ENCODE results near the gene CALD1.

CALD1 gene

GRCh38 chr7:134829380-134829986, 50.0 kb downstream of the CALD1 start:
- TF ChIP-seq CTCF (IDR thresholded peaks at IDR 0.05; ENCODE audit: borderline replicate concordance, extremely low read depth, low read length, poor library complexity, severe bottlenecking) = no peak
- TF ChIP-seq EZH2 (IDR thresholded peaks at IDR 0.05; ENCODE audit: borderline replicate concordance, low read depth, low read length, severe bottlenecking) = no peak
- Histone ChIP-seq H3K9me3 (ENCODE audit: insufficient read depth, low read length, severe bottlenecking) (no peaks in the 10 kb centered on the region), H3K4me3 (ENCODE audit: low read depth in 1 of 2, low read length in 2 of 2) (no peak overlapping the region), H2AFZ (ENCODE audit: low read depth, low read length) (no peak overlapping the region), H3K79me2 (ENCODE audit: insufficient read depth, low read length) (no peaks in the 10 kb centered on the region), H3K27ac (ENCODE audit: low read length) (no peak overlapping the region), H3K4me1 (ENCODE audit: insufficient read depth, low read length) (no peaks in the 10 kb centered on the region), H3K27me3 (ENCODE audit: insufficient read depth, low read length, poor library complexity) (no peaks in the 10 kb centered on the region), H3K9ac (ENCODE audit: low read depth, low read length) (no peak overlapping the region), H3K36me3 (ENCODE audit: insufficient read depth, low read length) (no peaks in the 10 kb centered on the region), H4K20me1 (ENCODE audit: insufficient read depth, low read length) (no peaks in the 10 kb centered on the region), H3K4me2 (ENCODE audit: insufficient read depth, low read length) (no peak overlapping the region)
- ATAC-seq (ENCODE audit: insufficient read depth, low read depth) = no peak
- DNase-seq = no peak

GRCh38 chr7:134831862-134832261, 52.4 kb downstream of the CALD1 start:
- ATAC-seq (ENCODE audit: insufficient read depth, low read depth) = no peak
- H2AFZ ChIP-seq (ENCODE audit: low read depth, low read length) = no peak overlapping the region

GRCh38 chr7:134832367-134832766, 52.9 kb downstream of the CALD1 start:
- no peak overlapping the region for H3K9ac ChIP-seq (ENCODE audit: low read depth, low read length)
- H3K9me3 ChIP-seq (ENCODE audit: insufficient read depth, low read length, severe bottlenecking) = no peaks in the 10 kb centered on the region
- no peak overlapping the region for H3K4me3 ChIP-seq (ENCODE audit: low read depth in 1 of 2, low read length in 2 of 2)
- H3K36me3 ChIP-seq (ENCODE audit: insufficient read depth, low read length) = no peaks in the 10 kb centered on the region
- H4K20me1 ChIP-seq (ENCODE audit: insufficient read depth, low read length) = no peaks in the 10 kb centered on the region
- H3K27ac ChIP-seq (ENCODE audit: low read length) = no peak overlapping the region
- no peak for DNase-seq
- H3K27me3 ChIP-seq (ENCODE audit: insufficient read depth, low read length, poor library complexity) = no peaks in the 10 kb centered on the region
- no peak for ATAC-seq (ENCODE audit: insufficient read depth, low read depth)
- H3K4me2 ChIP-seq (ENCODE audit: insufficient read depth, low read length) = no peak overlapping the region
- H2AFZ ChIP-seq (ENCODE audit: low read depth, low read length) = no peak overlapping the region
- no peaks in the 10 kb centered on the region for H3K79me2 ChIP-seq (ENCODE audit: insufficient read depth, low read length)
- TF ChIP-seq CTCF (IDR thresholded peaks at IDR 0.05; ENCODE audit: borderline replicate concordance, extremely low read depth, low read length, poor library complexity, severe bottlenecking) (no peak), EZH2 (IDR thresholded peaks at IDR 0.05; ENCODE audit: borderline replicate concordance, low read depth, low read length, severe bottlenecking) (no peak)
- H3K4me1 ChIP-seq (ENCODE audit: insufficient read depth, low read length) = no peaks in the 10 kb centered on the region

More at GRCh38 chr7:134831862-134832261, 52.4 kb downstream of the CALD1 start:
- no peak for DNase-seq
- H3K4me1 ChIP-seq (ENCODE audit: insufficient read depth, low read length) = no peaks in the 10 kb centered on the region
- H3K9ac ChIP-seq (ENCODE audit: low read depth, low read length) = no peak overlapping the region
- H4K20me1 ChIP-seq (ENCODE audit: insufficient read depth, low read length) = no peaks in the 10 kb centered on the region
- no peak overlapping the region for H3K4me3 ChIP-seq (ENCODE audit: low read depth in 1 of 2, low read length in 2 of 2)
- TF ChIP-seq CTCF (IDR thresholded peaks at IDR 0.05; ENCODE audit: borderline replicate concordance, extremely low read depth, low read length, poor library complexity, severe bottlenecking) (no peak), EZH2 (IDR thresholded peaks at IDR 0.05; ENCODE audit: borderline replicate concordance, low read depth, low read length, severe bottlenecking) (no peak)
- no peak overlapping the region for H3K4me2 ChIP-seq (ENCODE audit: insufficient read depth, low read length)
- H3K27ac ChIP-seq (ENCODE audit: low read length) = no peak overlapping the region
- no peaks in the 10 kb centered on the region for H3K36me3 ChIP-seq (ENCODE audit: insufficient read depth, low read length)
- no peaks in the 10 kb centered on the region for H3K27me3 ChIP-seq (ENCODE audit: insufficient read depth, low read length, poor library complexity)
- no peaks in the 10 kb centered on the region for H3K9me3 ChIP-seq (ENCODE audit: insufficient read depth, low read length, severe bottlenecking)
- no peaks in the 10 kb centered on the region for H3K79me2 ChIP-seq (ENCODE audit: insufficient read depth, low read length)

All from DND-41 (cell line).